ENCODE data around the gene DPH1. TPM values are rescaled to one million over a fixed set of nuclear protein-coding genes. Genes with fewer than 3 reads are reported as not detected.
A peak's percentile ranks its signal among the peaks of the same experiment; 100 is the strongest.

The DPH1 gene
- total and polyA plus RNA-seq, 7 experiments from 2014 or later, result 32.9 to 124 (median 85.9) TPM

DNA sequence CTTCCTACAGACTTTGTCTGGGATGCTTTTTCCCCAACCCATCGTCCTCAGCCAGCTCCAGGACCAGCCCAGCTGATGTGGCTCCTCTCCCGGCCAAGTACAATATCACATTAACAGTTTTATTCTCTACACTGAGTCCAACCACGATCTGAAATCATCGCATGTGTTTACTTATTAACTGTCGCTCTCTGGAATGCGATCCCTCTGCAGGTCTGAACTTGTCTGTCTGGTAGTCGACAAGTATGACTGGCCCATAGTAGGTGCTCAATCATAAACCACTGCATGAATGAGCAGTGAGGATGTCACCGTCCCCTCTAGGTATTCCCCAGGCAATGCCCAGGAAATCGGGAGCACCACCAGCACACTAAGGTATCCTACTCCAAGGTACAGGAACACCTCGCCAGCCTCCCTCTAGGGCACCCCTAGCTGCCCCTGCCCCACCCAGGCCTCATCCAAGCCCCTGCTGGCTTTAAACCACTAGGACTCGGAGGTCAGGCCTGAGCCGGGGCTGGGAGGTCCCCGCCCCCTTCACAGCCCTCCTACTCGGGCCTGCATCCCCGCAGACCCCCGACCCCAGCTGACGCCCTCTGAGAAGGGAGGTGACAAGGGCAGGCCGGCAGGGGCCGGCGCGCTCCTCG is 32.5 kb upstream of the DPH1 start:
- POLR2A ChIA-PET, result no interaction called here
- Mint-ChIP-seq H3K36me3 (peaks cover 0 to 7% (median 0%) of the 10 kb centered on the region in 5 donors), H3K4me1 (peaks cover 0 to 10% (median 0%) of the 10 kb centered on the region in 7 donors), H3K27ac (peak overlapping the region in 1 of 9 donors; percentile 16), H3K9me3 (no peaks in the 10 kb centered on the region), H3K27me3 (peaks cover 30 to 41% (median 31%) of the 10 kb centered on the region in 5 donors), H3K4me3 (peak overlapping the region in 4 of 10 donors; percentile 1 to 49 (median 19))
- Histone ChIP-seq H3K9me3 (ENCODE audit: control insufficient read depth in 2 of 3, low read length in 3 of 3) (no peaks in the 10 kb centered on the region), H3K27me3 (ENCODE audit: control insufficient read depth in 2 of 2, insufficient read depth in 2 of 2, low read length in 2 of 2) (no peaks in the 10 kb centered on the region), H3K4me1 (ENCODE audit: control insufficient read depth in 2 of 2, insufficient read depth in 2 of 2, low read length in 2 of 2) (no peaks in the 10 kb centered on the region), H3K36me3 (ENCODE audit: control insufficient read depth in 2 of 3, insufficient read depth in 3 of 3, low read length in 3 of 3) (no peaks in the 10 kb centered on the region), H3K4me3 (ENCODE audit: low read length) (no peak overlapping the region), H3K27ac (ENCODE audit: low read depth, low read length) (no peak overlapping the region)
- ATAC-seq (no peak), DNase-seq (no peak)
- intact Hi-C loops (cut with micrococcal nuclease), result no loop called here
- CTCF ChIA-PET, result no interaction called here

DNA sequence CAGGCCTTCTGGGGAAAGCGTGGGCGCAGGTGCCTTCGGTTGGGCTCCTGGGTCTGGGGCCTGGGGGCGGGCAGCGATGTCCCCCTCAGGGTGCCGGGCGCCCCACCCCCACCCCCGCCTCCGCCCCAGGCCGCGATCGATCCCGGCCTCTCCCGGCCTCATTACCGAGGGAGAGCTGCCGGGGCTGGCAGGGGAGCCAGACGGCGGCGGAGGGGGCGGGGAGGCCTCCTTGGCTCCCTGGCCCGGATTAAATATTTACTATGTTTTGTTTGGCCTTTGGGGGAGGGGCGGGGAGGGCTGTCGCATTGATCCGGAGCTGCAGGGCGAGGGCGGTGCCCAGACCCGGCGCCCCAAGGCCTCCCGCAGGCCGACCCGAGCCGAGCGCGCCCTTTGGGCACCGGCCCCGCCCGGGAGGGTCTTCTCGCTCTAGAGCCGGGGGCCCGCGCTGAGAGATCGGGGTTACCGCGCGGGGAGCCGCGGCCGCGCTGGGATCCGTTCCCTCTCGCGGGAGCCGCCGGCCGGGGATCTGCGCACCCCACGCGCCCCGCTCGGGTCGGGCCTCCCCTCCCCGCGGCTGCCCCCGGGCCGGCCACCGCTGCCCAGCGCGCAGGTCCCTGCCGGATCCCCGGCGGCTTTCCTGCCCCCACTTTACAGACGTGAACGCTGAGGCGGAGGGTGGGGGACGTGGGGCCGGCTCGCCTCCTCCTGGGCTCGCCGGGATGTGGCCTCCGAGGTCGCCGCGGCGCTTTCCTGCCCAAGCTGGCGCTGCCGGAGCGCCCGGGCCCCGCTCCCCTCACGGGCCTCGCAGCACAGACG is 31.8 kb upstream of the DPH1 start:
- Histone ChIP-seq H3K4me3 (ENCODE audit: low read length) (no peak overlapping the region), H3K27me3 (ENCODE audit: control insufficient read depth in 2 of 2, insufficient read depth in 2 of 2, low read length in 2 of 2) (no peaks in the 10 kb centered on the region), H3K36me3 (ENCODE audit: control insufficient read depth in 2 of 3, insufficient read depth in 3 of 3, low read length in 3 of 3) (no peaks in the 10 kb centered on the region), H3K4me1 (ENCODE audit: control insufficient read depth in 2 of 2, insufficient read depth in 2 of 2, low read length in 2 of 2) (no peaks in the 10 kb centered on the region), H3K27ac (ENCODE audit: low read depth, low read length) (no peak overlapping the region), H3K9me3 (ENCODE audit: control insufficient read depth in 2 of 3, low read length in 3 of 3) (no peaks in the 10 kb centered on the region)
- Mint-ChIP-seq H3K4me3 (peak overlapping the region in 1 of 10 donors; percentile 70), H3K36me3 (peaks cover 0 to 7% (median 0%) of the 10 kb centered on the region in 5 donors), H3K27ac (no peak overlapping the region), H3K9me3 (no peaks in the 10 kb centered on the region), H3K27me3 (peaks cover 31 to 41% (median 32%) of the 10 kb centered on the region in 5 donors), H3K4me1 (peaks cover 0 to 10% (median 0%) of the 10 kb centered on the region in 7 donors)
- no peak for DNase-seq
- CTCF ChIA-PET, result no interaction called here
- no peak for ATAC-seq
- POLR2A ChIA-PET, result no interaction called here
- intact Hi-C loops (cut with micrococcal nuclease), result no loop called here

DNA sequence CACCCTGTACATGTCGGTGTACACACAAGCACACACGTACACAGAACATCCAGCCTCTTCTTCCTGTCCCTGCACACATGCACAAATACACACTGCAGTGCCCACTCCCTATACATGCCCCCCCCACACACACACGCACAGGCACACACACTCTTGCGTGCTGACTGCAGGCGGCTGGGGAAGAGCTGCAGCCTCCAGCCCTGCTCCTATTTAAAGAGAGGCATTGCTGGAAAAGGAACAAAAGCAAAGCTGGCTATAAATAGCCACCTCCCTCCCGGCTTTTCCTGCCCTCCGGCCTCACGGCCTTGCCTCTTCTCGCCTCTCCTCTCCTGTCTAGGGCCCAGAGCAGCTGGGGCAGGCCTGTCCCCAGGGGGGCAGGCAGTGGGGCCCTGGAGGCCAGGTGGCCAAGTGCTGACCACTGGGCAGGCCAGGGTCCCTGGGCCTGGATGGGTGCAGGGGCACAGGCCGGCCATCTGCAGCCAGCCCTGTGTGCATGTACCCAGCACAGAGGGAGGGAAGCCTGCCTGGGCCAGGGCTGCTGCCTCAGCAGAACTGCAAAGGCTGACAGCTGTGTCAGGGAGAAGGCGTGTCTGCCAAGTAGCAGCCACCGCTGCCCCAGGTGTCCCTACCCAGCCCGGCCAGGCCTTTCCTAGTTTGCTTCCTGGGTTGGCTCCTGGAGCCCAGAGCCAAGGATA is 30.2 kb upstream of the DPH1 start:
- H3K27ac Mint-ChIP-seq, result peak overlapping the region in 1 of 9 donors; percentile 11

GRCh38 chr17:2002767-2003329 is 27.1 kb upstream of the DPH1 start:
- POLR2A ChIA-PET, result no interaction called here
- Mint-ChIP-seq H3K9me3 (no peaks in the 10 kb centered on the region), H3K27me3 (peaks cover 10 to 18% (median 14%) of the 10 kb centered on the region in 5 donors), H3K36me3 (no peaks in the 10 kb centered on the region), H3K4me3 (no peak overlapping the region), H3K4me1 (peaks cover 0 to 10% (median 0%) of the 10 kb centered on the region in 7 donors), H3K27ac (no peak overlapping the region)
- Histone ChIP-seq H3K4me3 (ENCODE audit: low read length) (no peak overlapping the region), H3K27ac (ENCODE audit: low read depth, low read length) (no peak overlapping the region), H3K27me3 (ENCODE audit: control insufficient read depth in 2 of 2, insufficient read depth in 2 of 2, low read length in 2 of 2) (no peaks in the 10 kb centered on the region), H3K4me1 (ENCODE audit: control insufficient read depth in 2 of 2, insufficient read depth in 2 of 2, low read length in 2 of 2) (no peaks in the 10 kb centered on the region), H3K36me3 (ENCODE audit: control insufficient read depth in 2 of 3, insufficient read depth in 3 of 3, low read length in 3 of 3) (no peaks in the 10 kb centered on the region), H3K9me3 (ENCODE audit: control insufficient read depth in 2 of 3, low read length in 3 of 3) (no peaks in the 10 kb centered on the region)
- intact Hi-C loops (cut with micrococcal nuclease), result no loop called here
- DNase-seq (no peak), ATAC-seq (no peak)
- CTCF ChIA-PET, result no interaction called here

More for the DNA sequence above, 30.2 kb upstream of the DPH1 start:
- Histone ChIP-seq H3K36me3 (ENCODE audit: control insufficient read depth in 2 of 3, insufficient read depth in 3 of 3, low read length in 3 of 3) (no peaks in the 10 kb centered on the region), H3K4me1 (ENCODE audit: control insufficient read depth in 2 of 2, insufficient read depth in 2 of 2, low read length in 2 of 2) (no peaks in the 10 kb centered on the region), H3K27ac (ENCODE audit: low read depth, low read length) (no peak overlapping the region), H3K27me3 (ENCODE audit: control insufficient read depth in 2 of 2, insufficient read depth in 2 of 2, low read length in 2 of 2) (no peaks in the 10 kb centered on the region), H3K4me3 (ENCODE audit: low read length) (no peak overlapping the region), H3K9me3 (ENCODE audit: control insufficient read depth in 2 of 3, low read length in 3 of 3) (no peaks in the 10 kb centered on the region)
- H3K27me3 Mint-ChIP-seq, result peaks cover 26 to 41% (median 32%) of the 10 kb centered on the region in 5 donors
- ATAC-seq (no peak), DNase-seq (no peak)
- peaks cover 0 to 7% (median 0%) of the 10 kb centered on the region in 5 donors for H3K36me3 Mint-ChIP-seq
- intact Hi-C loops (cut with micrococcal nuclease), result no loop called here
- POLR2A ChIA-PET, result no interaction called here
- CTCF ChIA-PET, result no interaction called here
- H3K4me1 Mint-ChIP-seq, result peaks cover 0 to 10% (median 0%) of the 10 kb centered on the region in 7 donors
- H3K9me3 Mint-ChIP-seq, result no peaks in the 10 kb centered on the region
- H3K4me3 Mint-ChIP-seq, result peak overlapping the region in 8 of 10 donors; percentile 7 to 70 (median 48)

DNA sequence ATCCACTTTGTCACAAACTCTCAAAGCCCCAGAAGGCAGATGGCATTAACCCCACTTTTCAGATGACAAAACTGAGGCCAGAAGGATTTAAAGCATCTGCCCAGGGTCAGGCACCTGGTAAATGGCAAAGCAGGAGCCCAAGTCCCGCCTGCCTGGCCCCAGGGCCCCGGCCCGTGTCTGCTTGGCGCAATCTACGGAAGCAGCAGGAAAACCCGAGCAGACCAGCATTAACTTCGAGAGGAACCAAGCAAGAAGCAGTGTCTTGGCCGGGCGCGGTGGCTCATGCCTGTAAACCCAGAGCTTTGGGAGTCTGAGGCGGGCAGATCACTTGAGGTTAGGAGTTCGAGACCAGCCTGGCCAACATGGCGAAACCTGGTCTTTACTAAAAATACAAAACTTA is 26.4 kb upstream of the DPH1 start:
- H3K27me3 ChIP-seq (ENCODE audit: control insufficient read depth in 2 of 2, insufficient read depth in 2 of 2, low read length in 2 of 2), result no peaks in the 10 kb centered on the region
- intact Hi-C loops (cut with micrococcal nuclease), result no loop called here
- no peak overlapping the region for H3K27ac ChIP-seq (ENCODE audit: low read depth, low read length)
- Mint-ChIP-seq H3K4me1 (peaks cover 0 to 10% (median 0%) of the 10 kb centered on the region in 7 donors), H3K4me3 (no peak overlapping the region), H3K27me3 (peaks cover 10 to 18% (median 14%) of the 10 kb centered on the region in 5 donors), H3K36me3 (no peaks in the 10 kb centered on the region), H3K27ac (no peak overlapping the region), H3K9me3 (no peaks in the 10 kb centered on the region)
- ChIA-PET POLR2A (no interaction called here), CTCF (no interaction called here)
- no peaks in the 10 kb centered on the region for H3K4me1 ChIP-seq (ENCODE audit: control insufficient read depth in 2 of 2, insufficient read depth in 2 of 2, low read length in 2 of 2)
- no peak for ATAC-seq
- no peak for DNase-seq
- H3K36me3 ChIP-seq (ENCODE audit: control insufficient read depth in 2 of 3, insufficient read depth in 3 of 3, low read length in 3 of 3), result no peaks in the 10 kb centered on the region
- H3K9me3 ChIP-seq (ENCODE audit: control insufficient read depth in 2 of 3, low read length in 3 of 3), result no peaks in the 10 kb centered on the region
- H3K4me3 ChIP-seq (ENCODE audit: low read length), result no peak overlapping the region

DNA sequence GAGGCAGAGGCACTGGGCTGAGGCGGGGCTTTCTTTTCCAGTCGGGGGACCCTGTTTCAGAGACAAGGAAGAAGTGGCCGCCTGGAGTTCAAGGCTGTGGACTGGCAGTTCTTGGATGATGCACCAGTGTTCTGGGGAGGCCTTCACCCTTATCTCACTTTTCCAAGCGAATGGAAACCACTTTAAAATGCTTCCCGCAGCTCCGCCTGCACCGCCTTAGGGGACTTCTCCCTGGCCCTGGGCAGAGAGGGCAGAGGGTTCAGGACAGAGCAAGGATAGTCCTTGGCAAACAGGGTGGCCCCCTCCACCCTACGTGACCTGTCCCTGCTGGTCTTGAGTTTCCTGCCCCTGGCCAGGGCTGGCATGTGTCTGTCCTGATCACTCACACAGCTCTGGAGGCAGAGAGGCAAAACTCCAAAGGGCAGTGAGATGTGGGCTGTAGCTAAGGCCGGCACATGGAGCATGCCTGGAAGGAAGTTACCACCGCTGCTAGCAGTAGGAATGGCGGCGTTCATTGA is 25.5 kb upstream of the DPH1 start:
- Mint-ChIP-seq H3K9me3 (no peaks in the 10 kb centered on the region), H3K36me3 (no peaks in the 10 kb centered on the region), H3K4me1 (peaks cover 0 to 1% (median 0%) of the 10 kb centered on the region in 7 donors), H3K27me3 (peaks cover 1 to 10% (median 6%) of the 10 kb centered on the region in 5 donors), H3K4me3 (no peak overlapping the region), H3K27ac (no peak overlapping the region)
- POLR2A ChIA-PET, result no interaction called here
- H3K4me3 ChIP-seq (ENCODE audit: low read length), result no peak overlapping the region
- H3K27ac ChIP-seq (ENCODE audit: low read depth, low read length), result no peak overlapping the region
- no peaks in the 10 kb centered on the region for H3K9me3 ChIP-seq (ENCODE audit: control insufficient read depth in 2 of 3, low read length in 3 of 3)
- no peak for DNase-seq
- H3K36me3 ChIP-seq (ENCODE audit: control insufficient read depth in 2 of 3, insufficient read depth in 3 of 3, low read length in 3 of 3), result no peaks in the 10 kb centered on the region
- CTCF ChIA-PET, result no interaction called here
- H3K4me1 ChIP-seq (ENCODE audit: control insufficient read depth in 2 of 2, insufficient read depth in 2 of 2, low read length in 2 of 2), result no peaks in the 10 kb centered on the region
- intact Hi-C loops (cut with micrococcal nuclease), result no loop called here
- no peaks in the 10 kb centered on the region for H3K27me3 ChIP-seq (ENCODE audit: control insufficient read depth in 2 of 2, insufficient read depth in 2 of 2, low read length in 2 of 2)
- ATAC-seq, result no peak

All from naive thymus-derived CD4-positive, alpha-beta T cell (primary cell).